ENCODE data around the gene WDR70. TPM values are rescaled to one million over a fixed set of nuclear protein-coding genes. Genes with fewer than 3 reads are reported as not detected.
"Not testable (repeated sequence)": the region's sequence is repeated elsewhere in the genome, so short reads cannot be mapped to it uniquely, and the experiment has no call there.

WDR70 gene
- total RNA-seq, 1 experiment from 2014 or later: 30.0 TPM

DNA sequence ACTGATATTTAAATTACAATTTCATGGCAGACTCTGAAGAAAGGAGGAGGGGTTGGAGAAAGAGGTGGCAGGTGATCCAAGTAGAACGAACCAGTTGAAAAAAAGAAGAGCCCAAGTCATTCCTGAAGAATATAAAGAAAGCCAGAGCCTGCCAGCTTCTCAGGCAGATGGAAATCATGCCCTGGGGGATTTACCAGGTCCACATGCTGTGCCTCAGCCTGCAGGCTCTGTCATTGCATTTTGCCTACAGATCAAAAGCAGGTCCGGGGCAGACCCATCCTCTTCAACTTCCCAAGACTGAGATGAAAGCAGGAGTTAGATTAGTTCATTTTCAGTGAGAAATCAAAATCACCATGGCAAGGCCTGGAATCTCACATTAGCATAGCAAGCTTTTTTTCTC, 412.2 kb downstream of the WDR70 start:
- Mint-ChIP-seq H3K9me3 (ENCODE audit: low read depth, unreplicated experiment) (peaks cover 15% of the 10 kb centered on the region), H3K4me3 (ENCODE audit: low read depth, unreplicated experiment) (no peak overlapping the region), H3K27ac (ENCODE audit: unreplicated experiment) (no peak overlapping the region), H3K4me1 (ENCODE audit: low read depth, unreplicated experiment) (no peaks in the 10 kb centered on the region), H3K27me3 (ENCODE audit: unreplicated experiment) (peaks cover 50% of the 10 kb centered on the region), H3K36me3 (ENCODE audit: insufficient read depth, unreplicated experiment) (no peaks in the 10 kb centered on the region)
- BruUV-seq (replicated peaks): no TSS peak
- intact Hi-C loops (cut with micrococcal nuclease; ENCODE audit: unreplicated experiment): no loop called here
- no peak for TF ChIP-seq CTCF (IDR thresholded peaks at IDR 0.05; ENCODE audit: unreplicated experiment)
- CTCF ChIA-PET: no interaction called here
- DNase-seq: no peak

- no peak for TF ChIP-seq CTCF (IDR thresholded peaks at IDR 0.05; ENCODE audit: unreplicated experiment)
- BruUV-seq (replicated peaks): no TSS peak
- CTCF ChIA-PET: no interaction called here
- DNase-seq: no peak
- Mint-ChIP-seq H3K9me3 (ENCODE audit: low read depth, unreplicated experiment) (peaks cover 15% of the 10 kb centered on the region), H3K4me3 (ENCODE audit: low read depth, unreplicated experiment) (no peak overlapping the region), H3K36me3 (ENCODE audit: insufficient read depth, unreplicated experiment) (no peaks in the 10 kb centered on the region), H3K4me1 (ENCODE audit: low read depth, unreplicated experiment) (no peaks in the 10 kb centered on the region), H3K27ac (ENCODE audit: unreplicated experiment) (no peak overlapping the region), H3K27me3 (ENCODE audit: unreplicated experiment) (peaks cover 56% of the 10 kb centered on the region)
- intact Hi-C loops (cut with micrococcal nuclease; ENCODE audit: unreplicated experiment): no loop called here
Observed at GRCh38 chr5:37792975-37793631, 414.0 kb downstream of the WDR70 start.

DNA sequence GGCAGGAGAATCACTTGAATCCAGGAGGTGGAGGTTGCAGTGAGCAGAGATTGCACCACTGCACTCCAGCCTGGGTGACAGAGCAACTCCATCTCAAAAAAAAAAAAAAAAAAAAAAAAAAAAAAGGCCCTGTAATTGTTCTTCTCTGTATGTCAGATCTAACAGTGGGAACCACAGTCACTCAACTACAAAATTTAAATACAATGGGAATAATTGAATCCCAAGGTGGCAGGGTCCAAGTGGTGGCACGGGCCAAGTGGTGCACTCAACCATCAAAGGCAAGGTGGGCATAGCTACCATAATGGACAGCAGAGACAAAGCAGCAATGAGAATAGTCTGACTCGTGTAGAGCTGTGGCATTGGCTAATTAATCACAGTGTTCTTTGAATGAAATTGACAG, 416.2 kb downstream of the WDR70 start:
- H3K36me3 Mint-ChIP-seq (ENCODE audit: insufficient read depth, unreplicated experiment); DNase-seq; H3K4me3 Mint-ChIP-seq (ENCODE audit: low read depth, unreplicated experiment); BruUV-seq (replicated peaks); intact Hi-C loops (cut with micrococcal nuclease; ENCODE audit: unreplicated experiment); H3K27ac Mint-ChIP-seq (ENCODE audit: unreplicated experiment); CTCF ChIA-PET; H3K4me1 Mint-ChIP-seq (ENCODE audit: low read depth, unreplicated experiment): not testable (repeated sequence)
- H3K27me3 Mint-ChIP-seq (ENCODE audit: unreplicated experiment): peaks cover 47% of the 10 kb centered on the region
- H3K9me3 Mint-ChIP-seq (ENCODE audit: low read depth, unreplicated experiment): peaks cover 15% of the 10 kb centered on the region

DNA sequence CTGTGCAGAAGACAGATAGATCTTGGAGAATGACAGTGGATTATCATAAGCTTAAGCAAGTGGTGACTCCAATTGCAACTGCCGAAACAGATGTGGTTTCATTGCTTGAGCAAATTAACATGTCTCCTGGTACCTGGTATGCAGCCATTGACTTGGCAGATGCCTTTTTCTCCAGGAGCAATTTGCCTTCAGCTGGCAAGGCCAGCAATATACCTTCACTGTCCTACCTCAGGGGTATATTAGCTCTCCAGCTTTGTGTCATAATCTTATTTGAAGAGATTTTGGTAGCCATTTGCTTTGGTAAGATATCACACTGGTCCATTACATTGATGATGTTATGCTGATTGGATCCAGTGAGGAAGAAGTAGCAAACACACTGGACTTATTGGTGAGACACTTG, 417.3 kb downstream of the WDR70 start:
- H3K4me1 Mint-ChIP-seq (ENCODE audit: low read depth, unreplicated experiment); BruUV-seq (replicated peaks); CTCF ChIA-PET; H3K4me3 Mint-ChIP-seq (ENCODE audit: low read depth, unreplicated experiment); intact Hi-C loops (cut with micrococcal nuclease; ENCODE audit: unreplicated experiment); H3K36me3 Mint-ChIP-seq (ENCODE audit: insufficient read depth, unreplicated experiment); H3K27ac Mint-ChIP-seq (ENCODE audit: unreplicated experiment); DNase-seq: not testable (repeated sequence)
- H3K9me3 Mint-ChIP-seq (ENCODE audit: low read depth, unreplicated experiment): peaks cover 15% of the 10 kb centered on the region
- peaks cover 58% of the 10 kb centered on the region for H3K27me3 Mint-ChIP-seq (ENCODE audit: unreplicated experiment)

DNA sequence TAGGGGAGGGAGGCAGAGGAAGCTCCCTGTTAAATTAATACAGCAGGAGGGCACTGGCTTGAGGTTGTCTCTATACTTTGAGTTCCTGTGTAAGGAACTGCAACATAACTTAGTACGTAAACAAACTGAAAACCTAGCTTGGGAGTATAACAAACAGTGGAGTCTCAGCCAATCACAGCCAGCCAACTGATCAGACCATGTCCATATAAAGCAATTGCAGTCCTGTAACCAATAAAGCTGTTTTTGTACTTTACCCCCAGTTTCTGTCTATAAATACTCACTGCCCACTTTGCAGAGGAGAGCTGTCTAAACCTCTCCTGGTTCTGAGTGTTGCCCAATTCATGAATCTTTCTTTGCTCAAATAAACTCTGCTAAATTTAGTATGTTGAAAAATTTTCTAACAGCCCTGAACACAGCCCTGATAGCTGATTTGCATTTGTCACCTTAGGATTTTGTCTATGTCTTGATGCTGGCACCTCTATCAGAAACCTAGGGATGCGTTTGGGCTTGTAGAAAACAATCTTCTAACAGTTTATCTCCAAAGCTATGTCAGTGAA, 420.8 kb downstream of the WDR70 start:
- Mint-ChIP-seq H3K36me3 (ENCODE audit: insufficient read depth, unreplicated experiment) (no peaks in the 10 kb centered on the region), H3K27ac (ENCODE audit: unreplicated experiment) (no peak overlapping the region), H3K9me3 (ENCODE audit: low read depth, unreplicated experiment) (peaks cover 3% of the 10 kb centered on the region), H3K4me1 (ENCODE audit: low read depth, unreplicated experiment) (no peaks in the 10 kb centered on the region), H3K4me3 (ENCODE audit: low read depth, unreplicated experiment) (no peak overlapping the region), H3K27me3 (ENCODE audit: unreplicated experiment) (peaks cover 67% of the 10 kb centered on the region)
- no peak for DNase-seq
- BruUV-seq (replicated peaks): no TSS peak
- TF ChIP-seq CTCF (IDR thresholded peaks at IDR 0.05; ENCODE audit: unreplicated experiment): no peak
- CTCF ChIA-PET: no interaction called here
- intact Hi-C loops (cut with micrococcal nuclease; ENCODE audit: unreplicated experiment): no loop called here
